DND-41 (cell line): ENCODE data around the gene FTO.

Experiments used
- CTCF ChIP-seq: IDR thresholded peaks from 2 replicates; pipeline ENCODE4 v1.5.1; 2012; ENCODE audit warnings: borderline replicate concordance, low read length, moderate library complexity, mild to moderate bottlenecking; ENCODE audit not compliant: poor library complexity, severe bottlenecking; ENCODE audit errors: extremely low read depth
- EZH2 ChIP-seq: IDR thresholded peaks from 3 replicates; pipeline ENCODE4 v1.6.1; 2012; ENCODE audit warnings: borderline replicate concordance, low read depth, mild to moderate bottlenecking, moderate library complexity, low read length, inconsistent platforms; ENCODE audit not compliant: severe bottlenecking

GRCh38 chr16:53715023-53715384 lies 11.0 kb downstream of the FTO start:
- TF ChIP-seq CTCF (no peak), EZH2 (no peak)
